Measurements from ENCODE around the gene PRR11. TPM values are rescaled to one million over a fixed set of nuclear protein-coding genes. Genes with fewer than 3 reads are reported as not detected.

Gene PRR11
- total RNA-seq, 1 experiment from 2014 or later, result 77.2 TPM

DNA sequence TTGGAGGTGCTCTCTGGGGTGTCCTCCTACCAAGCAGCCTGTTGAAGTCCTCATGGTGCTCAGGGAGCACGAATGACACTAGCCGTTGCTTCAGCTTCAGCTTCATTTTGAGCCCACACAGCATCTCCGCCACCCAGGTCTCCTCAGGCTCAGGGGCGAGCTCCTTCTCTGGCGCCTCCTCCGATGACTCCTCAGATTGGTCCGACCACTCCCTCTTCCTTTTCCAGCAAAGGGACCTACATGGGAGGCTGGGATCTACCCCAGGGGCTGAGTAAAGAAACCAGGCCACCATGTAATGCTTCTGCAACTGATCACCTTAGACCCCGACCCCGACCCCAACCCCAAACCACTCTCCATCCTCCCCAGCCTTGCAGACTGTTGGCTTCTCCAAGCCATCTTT, 25.9 kb downstream of the PRR11 start:
- H4K20me1 ChIP-seq (ENCODE audit: low read length), result no peaks in the 10 kb centered on the region
- no peak overlapping the region for H3K27ac ChIP-seq (ENCODE audit: low read length)
- no peaks in the 10 kb centered on the region for H3F3A ChIP-seq (ENCODE audit: low read length, unreplicated experiment)
- ATAC-seq, result no peak
- H3K9me2 ChIP-seq (replicated peaks; ENCODE audit: low read length), result no peaks in the 10 kb centered on the region
- CTCF ChIA-PET, result no interaction called here
- H3K4me1 ChIP-seq (ENCODE audit: insufficient read depth, low read length), result no peaks in the 10 kb centered on the region
- BruUV-seq (replicated peaks), result no TSS peak
- peaks cover 21% of the 10 kb centered on the region for H3K79me2 ChIP-seq (ENCODE audit: low read length)
- no peak overlapping the region for H2AFZ ChIP-seq (ENCODE audit: low read length)
- H3K4me3 ChIP-seq (ENCODE audit: low read length), result no peak overlapping the region
- H3K9ac ChIP-seq (ENCODE audit: low read length), result no peak overlapping the region
- DNase-seq, result no peak
- intact Hi-C loops (cut with micrococcal nuclease), result no loop called here
- peaks cover 26% of the 10 kb centered on the region for H3K36me3 ChIP-seq (ENCODE audit: low read depth, low read length)
- POLR2A ChIA-PET (ENCODE audit: unreplicated experiment), result no interaction called here
- H3K4me2 ChIP-seq (ENCODE audit: low read length), result no peak overlapping the region
- H3K27me3 ChIP-seq (ENCODE audit: low read length), result no peaks in the 10 kb centered on the region
- TF ChIP-seq EZH2 (IDR thresholded peaks at IDR 0.05; ENCODE audit: low read length, unreplicated experiment), result no peak
- no peak for TF ChIP-seq EZH2phosphoT487 (IDR thresholded peaks at IDR 0.05; ENCODE audit: borderline replicate concordance, low read length)
- TF ChIP-seq, protein P1, sequence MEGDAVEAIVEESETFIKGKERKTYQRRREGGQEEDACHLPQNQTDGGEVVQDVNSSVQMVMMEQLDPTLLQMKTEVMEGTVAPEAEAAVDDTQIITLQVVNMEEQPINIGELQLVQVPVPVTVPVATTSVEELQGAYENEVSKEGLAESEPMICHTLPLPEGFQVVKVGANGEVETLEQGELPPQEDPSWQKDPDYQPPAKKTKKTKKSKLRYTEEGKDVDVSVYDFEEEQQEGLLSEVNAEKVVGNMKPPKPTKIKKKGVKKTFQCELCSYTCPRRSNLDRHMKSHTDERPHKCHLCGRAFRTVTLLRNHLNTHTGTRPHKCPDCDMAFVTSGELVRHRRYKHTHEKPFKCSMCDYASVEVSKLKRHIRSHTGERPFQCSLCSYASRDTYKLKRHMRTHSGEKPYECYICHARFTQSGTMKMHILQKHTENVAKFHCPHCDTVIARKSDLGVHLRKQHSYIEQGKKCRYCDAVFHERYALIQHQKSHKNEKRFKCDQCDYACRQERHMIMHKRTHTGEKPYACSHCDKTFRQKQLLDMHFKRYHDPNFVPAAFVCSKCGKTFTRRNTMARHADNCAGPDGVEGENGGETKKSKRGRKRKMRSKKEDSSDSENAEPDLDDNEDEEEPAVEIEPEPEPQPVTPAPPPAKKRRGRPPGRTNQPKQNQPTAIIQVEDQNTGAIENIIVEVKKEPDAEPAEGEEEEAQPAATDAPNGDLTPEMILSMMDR (conservative IDR thresholded peaks at IDR 0.05; ENCODE audit: low read depth, low read length), result no peak
- no peaks in the 10 kb centered on the region for H3K9me3 ChIP-seq (ENCODE audit: low read length)

- intact Hi-C loops (cut with micrococcal nuclease), result no loop called here
- TF ChIP-seq EZH2phosphoT487 (IDR thresholded peaks at IDR 0.05; ENCODE audit: borderline replicate concordance, low read length) (no peak), EZH2 (IDR thresholded peaks at IDR 0.05; ENCODE audit: low read length, unreplicated experiment) (no peak)
- TF ChIP-seq, protein P1 (conservative IDR thresholded peaks at IDR 0.05; ENCODE audit: low read depth, low read length), result no peak
- CTCF ChIA-PET, result no interaction called here
- no peak for DNase-seq
- H3K4me1 ChIP-seq (ENCODE audit: insufficient read depth, low read length), result no peaks in the 10 kb centered on the region
- peaks cover 49% of the 10 kb centered on the region for H3K36me3 ChIP-seq (ENCODE audit: low read depth, low read length)
- H3K4me3 ChIP-seq (ENCODE audit: low read length), result no peak overlapping the region
- H3K79me2 ChIP-seq (ENCODE audit: low read length), result no peaks in the 10 kb centered on the region
- no peaks in the 10 kb centered on the region for H3K9me3 ChIP-seq (ENCODE audit: low read length)
- no TSS peak for BruUV-seq (replicated peaks)
- no peaks in the 10 kb centered on the region for H3F3A ChIP-seq (ENCODE audit: low read length, unreplicated experiment)
- H2AFZ ChIP-seq (ENCODE audit: low read length), result no peak overlapping the region
- H3K9me2 ChIP-seq (replicated peaks; ENCODE audit: low read length), result no peaks in the 10 kb centered on the region
- H3K4me2 ChIP-seq (ENCODE audit: low read length), result no peak overlapping the region
- H3K27ac ChIP-seq (ENCODE audit: low read length), result no peak overlapping the region
- no peaks in the 10 kb centered on the region for H3K27me3 ChIP-seq (ENCODE audit: low read length)
- ATAC-seq, result no peak
- no peaks in the 10 kb centered on the region for H4K20me1 ChIP-seq (ENCODE audit: low read length)
- no peak overlapping the region for H3K9ac ChIP-seq (ENCODE audit: low read length)
- POLR2A ChIA-PET (ENCODE audit: unreplicated experiment), result no interaction called here
These were observed 30.5 kb downstream of the PRR11 start for GRCh38 chr17:59185997-59186396.

- CTCF ChIA-PET, result no interaction called here
- Histone ChIP-seq H4K20me1 (ENCODE audit: low read length) (no peaks in the 10 kb centered on the region), H2AFZ (ENCODE audit: low read length) (no peak overlapping the region), H3K9me2 (replicated peaks; ENCODE audit: low read length) (no peaks in the 10 kb centered on the region), H3K4me3 (ENCODE audit: low read length) (no peak overlapping the region), H3K27me3 (ENCODE audit: low read length) (no peaks in the 10 kb centered on the region), H3K79me2 (ENCODE audit: low read length) (no peaks in the 10 kb centered on the region), H3K4me1 (ENCODE audit: insufficient read depth, low read length) (no peaks in the 10 kb centered on the region), H3K9me3 (ENCODE audit: low read length) (no peaks in the 10 kb centered on the region), H3K4me2 (ENCODE audit: low read length) (no peak overlapping the region), H3F3A (ENCODE audit: low read length, unreplicated experiment) (no peaks in the 10 kb centered on the region), H3K36me3 (ENCODE audit: low read depth, low read length) (peaks cover 55% of the 10 kb centered on the region), H3K9ac (ENCODE audit: low read length) (no peak overlapping the region), H3K27ac (ENCODE audit: low read length) (no peak overlapping the region)
- POLR2A ChIA-PET (ENCODE audit: unreplicated experiment), result no interaction called here
- no peak for TF ChIP-seq EZH2 (IDR thresholded peaks at IDR 0.05; ENCODE audit: low read length, unreplicated experiment)
- DNase-seq (no peak), ATAC-seq (no peak)
- no TSS peak for BruUV-seq (replicated peaks)
- intact Hi-C loops (cut with micrococcal nuclease), result no loop called here
These were observed 31.3 kb downstream of the PRR11 start for GRCh38 chr17:59186850-59187249.

Data from PC-3 (cell line).